Left hindlimb (tissue), 1 donor: ENCODE data around the gene FREY1.
A peak's percentile ranks its signal among the peaks of the same experiment; 100 is the strongest.
"Not testable (repeated sequence)": the region's sequence is repeated elsewhere in the genome, so short reads cannot be mapped to it uniquely, and the experiment has no call there.

Source experiments
- DNase-seq: peaks from one replicate; pipeline ENCODE4 v3.0.0-alpha.2; 2018

Gene FREY1

DNA sequence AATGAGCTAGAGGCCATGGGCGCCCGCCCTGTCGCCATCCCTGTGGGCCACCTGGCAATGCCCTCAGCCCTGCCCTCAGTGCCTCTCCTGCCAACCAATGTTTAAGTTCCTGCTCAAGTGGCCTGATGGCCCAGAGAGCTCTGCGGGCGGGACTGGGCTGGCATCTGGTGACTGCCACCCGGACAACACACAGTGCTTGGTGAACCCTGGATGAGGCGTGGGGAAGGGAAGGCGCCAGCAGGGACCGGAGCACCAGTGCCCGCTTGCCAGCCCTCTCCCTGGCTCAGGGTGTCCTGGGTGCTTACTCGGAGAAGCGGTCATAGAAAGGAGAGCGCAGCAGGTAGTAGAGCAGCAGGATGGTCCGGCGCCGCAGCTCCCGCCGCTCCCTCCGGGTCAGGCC lies 6.4 kb upstream of the FREY1 start:
- no peak for DNase-seq

DNA sequence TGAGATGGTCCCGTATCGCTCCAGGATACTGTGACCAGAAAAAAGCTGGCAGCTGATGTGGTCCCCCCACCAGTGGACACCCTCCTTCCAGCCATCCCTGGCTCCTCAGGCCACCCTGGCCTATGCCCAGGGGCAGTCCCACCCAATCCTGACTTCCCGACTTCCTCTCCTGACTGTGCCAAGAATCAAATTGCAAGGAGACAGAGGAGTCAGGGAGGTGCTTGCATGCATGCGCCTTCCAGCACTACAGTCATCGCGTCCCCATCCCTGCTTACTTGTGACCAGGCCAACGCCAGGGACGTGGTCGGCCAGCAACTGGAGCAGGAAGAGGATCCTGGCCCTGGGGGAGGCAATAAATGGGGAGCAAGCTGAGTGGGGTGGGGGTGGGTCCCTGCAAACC lies 3.6 kb upstream of the FREY1 start:
- DNase-seq, result no peak

DNA sequence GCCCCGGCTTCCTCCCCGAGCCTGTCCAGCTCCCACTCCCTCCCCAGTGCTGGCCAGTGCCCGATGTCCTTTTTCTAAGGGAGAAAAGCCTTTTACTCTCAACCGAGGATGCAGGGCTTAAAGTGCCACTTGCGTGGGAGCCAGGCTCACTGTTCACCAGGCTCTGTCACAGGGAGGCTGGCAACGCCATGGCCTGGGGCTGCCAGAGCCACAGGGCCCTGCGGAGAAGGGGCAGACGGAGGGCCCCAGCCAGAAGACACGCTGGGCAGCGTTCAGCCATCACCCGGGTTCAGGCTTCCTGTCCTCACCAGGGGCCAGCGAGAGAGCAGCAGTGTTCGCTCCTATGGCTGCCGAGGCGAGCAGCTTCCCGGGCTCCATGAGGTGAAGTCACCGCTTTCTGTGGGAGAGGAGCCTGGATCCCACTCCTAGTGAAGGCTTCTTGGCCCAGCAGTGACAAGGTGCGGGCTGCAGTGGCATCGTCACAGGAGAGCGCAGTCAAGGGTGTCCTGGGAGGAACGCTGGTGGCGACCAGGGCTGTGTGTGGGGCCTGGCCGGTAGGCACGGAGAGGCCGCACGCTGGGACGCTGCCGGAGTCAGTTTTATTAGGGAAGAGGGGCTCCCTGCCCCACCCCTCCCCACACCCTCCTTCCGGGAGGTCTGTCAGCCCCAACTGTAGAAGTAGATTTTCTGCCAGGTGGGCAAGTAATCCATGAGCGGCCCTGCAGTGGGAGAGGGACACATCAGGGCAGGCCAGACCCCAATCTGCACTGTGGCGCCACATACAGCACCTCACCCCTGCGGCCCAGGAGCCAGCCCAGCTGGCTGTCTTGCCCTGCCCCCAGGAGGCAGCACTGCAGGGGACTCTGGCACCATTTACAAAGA lies 2.8 kb upstream of the FREY1 start:
- no peak for DNase-seq

DNA sequence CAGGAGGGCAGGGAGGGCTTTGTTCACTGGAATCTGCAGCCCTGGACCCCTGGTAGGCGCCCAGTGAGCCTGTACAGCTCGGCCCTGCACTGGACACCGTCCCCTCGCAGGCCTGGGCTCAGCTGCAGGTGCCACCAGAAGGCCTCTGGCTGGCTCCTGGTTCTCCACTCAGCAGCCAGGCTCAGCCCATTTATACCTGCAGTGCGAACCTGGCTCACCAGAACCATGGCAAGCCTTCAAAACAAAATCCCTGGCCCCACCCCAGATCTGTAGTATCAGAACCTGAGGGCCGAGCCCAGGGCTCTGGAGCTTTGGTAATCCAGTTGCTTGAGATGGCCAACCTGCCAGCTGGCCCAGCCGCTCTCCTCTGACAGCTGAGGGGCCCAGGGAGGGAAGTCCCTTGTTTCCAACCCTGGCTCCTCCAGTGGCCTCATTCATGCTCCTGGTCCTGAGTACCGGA lies 870 bp upstream of the FREY1 start:
- DNase-seq, result no peak

DNA sequence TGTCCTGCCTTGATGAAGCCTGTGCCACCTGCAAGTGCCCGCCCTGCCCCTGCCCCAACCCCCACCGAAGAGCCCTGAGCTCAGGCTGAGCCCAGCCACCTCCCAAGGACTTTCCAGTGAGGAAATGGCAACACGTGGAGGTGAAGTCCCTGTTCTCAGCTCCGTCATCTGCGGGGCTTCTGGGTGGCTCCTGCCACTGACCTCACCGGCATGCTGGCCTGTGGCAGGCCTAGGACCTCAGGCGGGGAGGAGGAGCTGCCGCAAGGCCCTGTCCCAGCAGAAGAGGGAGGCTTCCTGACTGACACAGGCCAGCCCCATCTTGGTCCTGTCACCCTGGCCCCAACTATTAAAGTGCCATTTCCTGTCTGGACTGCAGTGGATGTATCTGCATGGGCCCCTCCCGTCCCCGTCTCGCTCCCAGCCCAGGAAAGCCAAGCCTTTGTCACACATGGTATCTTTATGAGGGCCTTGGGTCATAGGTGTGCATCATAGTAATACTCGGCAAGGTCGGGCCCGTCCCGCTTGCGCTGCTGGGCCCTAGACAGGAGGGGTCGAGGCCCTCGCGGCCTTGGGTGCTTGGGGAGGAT lies 882 bp downstream of the FREY1 start:
- DNase-seq, result no peak

DNA sequence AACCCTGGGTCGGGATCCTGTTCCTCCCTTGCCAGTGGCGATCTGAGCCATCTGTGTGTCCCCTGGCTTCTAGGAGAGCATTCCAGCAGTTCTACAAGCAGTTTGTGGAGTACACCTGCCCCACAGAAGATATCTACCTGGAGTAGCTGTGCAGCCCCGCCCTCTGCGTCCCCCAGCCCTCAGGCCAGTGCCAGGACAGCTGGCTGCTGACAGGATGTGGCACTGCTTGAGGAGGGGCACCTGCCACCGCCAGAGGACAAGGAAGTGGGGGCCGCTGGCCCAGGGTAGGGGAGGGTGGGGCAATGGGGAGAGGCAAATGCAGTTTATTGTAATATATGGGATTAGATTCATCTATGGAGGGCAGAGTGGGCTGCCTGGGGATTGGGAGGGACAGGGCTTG lies 1.5 kb downstream of the FREY1 start:
- DNase-seq, result not testable (repeated sequence)

DNA sequence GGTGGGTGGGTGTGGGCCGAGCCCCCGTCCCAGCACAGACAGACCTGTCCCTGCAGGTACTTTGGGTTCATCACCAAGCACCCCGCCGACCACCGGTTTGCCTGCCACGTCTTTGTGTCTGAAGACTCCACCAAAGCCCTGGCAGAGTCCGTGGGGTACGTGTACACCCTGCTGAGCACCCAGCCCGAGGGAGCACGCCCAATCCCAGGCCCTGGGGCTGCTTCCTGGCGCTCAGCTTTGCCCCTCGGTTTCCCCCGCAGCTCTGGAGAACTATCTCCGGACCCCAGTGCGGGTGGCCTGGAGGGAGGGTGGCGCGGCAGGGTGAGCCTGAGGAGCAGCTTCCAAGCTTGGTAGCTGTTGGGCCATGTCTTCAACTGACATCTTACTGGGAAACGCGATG lies 2.0 kb downstream of the FREY1 start:
- no peak for DNase-seq

DNA sequence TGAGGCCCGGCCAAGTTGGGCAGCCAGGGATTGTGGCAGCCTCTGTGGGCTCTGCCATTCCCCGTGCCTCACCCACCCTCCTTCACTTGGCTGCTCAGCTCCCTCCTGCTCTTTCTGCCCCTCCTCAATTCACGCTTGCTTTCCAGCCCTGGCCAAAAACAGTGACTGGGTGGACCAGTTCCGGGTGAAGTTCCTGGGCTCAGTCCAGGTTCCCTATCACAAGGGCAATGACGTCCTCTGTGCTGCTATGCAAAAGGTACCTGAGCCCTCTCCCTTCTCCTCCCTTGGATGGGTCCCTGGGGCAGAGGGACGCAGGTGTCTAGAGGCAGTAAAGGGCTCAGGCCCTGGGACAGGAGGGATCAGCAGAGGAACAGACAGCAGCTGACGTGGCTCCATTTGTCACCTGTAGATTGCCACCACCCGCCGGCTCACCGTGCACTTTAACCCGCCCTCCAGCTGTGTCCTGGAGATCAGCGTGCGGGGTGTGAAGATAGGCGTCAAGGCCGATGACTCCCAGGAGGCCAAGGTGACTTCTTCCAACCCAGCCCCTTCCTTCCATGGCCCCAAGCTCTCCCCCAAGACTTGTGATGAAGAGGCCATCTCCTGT lies 2.7 kb downstream of the FREY1 start:
- DNase-seq, result no peak

DNA sequence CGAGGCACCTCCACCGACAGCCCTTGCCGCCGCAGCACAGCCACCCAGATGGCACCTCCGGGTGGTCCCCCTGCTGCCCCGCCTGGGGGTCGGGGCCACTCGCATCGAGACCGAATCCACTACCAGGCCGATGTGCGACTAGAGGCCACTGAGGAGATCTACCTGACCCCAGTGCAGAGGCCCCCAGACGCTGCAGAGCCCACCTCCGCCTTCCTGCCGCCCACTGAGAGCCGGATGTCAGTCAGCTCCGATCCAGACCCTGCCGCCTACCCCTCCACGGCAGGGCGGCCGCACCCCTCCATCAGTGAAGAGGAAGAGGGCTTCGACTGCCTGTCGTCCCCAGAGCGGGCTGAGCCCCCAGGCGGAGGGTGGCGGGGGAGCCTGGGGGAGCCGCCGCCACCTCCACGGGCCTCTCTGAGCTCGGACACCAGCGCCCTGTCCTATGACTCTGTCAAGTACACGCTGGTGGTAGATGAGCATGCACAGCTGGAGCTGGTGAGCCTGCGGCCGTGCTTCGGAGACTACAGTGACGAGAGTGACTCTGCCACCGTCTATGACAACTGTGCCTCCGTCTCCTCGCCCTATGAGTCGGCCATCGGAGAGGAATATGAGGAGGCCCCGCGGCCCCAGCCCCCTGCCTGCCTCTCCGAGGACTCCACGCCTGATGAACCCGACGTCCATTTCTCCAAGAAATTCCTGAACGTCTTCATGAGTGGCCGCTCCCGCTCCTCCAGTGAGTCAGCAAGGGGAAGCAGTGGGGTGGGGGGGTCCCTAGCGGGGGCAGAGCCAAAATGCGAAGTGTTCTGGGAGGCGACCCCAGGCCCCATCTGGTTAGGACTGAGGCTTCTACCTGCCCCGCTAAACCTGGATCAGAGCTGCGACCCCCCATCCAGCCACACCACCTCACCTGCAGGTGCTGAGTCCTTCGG lies 4.4 kb downstream of the FREY1 start:
- no peak for DNase-seq

DNA sequence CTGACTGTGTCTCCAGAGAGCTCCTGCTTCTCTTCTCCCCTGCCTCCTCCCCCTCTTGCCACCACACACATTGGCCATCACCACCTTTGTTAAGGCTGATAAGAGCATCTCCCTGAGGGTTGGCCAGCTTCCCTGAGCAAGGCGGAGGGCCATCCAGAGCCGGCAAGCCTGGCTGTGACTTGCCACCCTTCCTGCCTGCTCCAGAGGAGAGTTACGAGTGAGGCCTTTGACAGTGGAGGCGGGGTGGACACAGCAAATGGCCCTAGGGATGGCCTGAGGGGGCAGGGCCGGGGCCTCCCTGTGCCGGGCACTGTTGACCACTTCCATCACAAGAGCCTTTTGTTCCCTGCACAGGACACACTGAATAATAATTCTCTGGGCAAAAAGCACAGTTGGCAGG lies 5.4 kb downstream of the FREY1 start:
- no peak for DNase-seq

DNA sequence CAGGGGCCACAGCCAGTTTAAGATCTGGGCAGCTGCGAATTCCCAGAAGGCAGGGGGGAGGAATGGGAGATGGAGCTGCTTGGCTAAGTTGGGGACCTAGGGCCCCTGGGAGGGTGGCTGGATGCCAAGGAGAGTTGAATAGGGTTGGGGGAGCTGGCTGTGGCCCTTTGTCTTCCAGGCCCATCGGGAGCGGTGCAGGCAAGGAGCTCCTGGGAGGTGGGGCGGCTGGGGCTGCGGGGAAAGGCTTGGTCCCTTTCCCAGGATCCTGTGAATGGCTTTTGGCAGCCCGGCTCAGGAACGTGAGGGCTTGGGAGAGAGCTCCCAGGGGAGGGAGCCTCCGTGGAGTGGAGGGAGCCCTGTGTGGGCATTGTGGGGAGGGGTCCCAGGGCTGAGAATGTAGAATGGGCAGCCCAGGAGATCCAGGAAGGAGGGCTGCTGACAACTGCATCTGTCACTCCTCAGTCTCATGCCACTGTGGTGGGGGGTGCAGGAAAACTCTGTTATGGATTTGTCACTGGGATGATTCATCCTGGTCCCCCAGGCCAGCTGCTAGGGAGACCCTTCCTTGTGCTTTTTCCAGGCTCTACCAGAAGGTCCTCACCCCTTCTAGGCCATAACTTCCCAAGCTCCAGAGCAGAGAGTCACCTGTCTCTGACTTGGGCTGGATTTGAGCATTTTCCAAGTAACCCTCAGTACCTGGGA lies 6.0 kb downstream of the FREY1 start:
- DNase-seq, result no peak

DNA sequence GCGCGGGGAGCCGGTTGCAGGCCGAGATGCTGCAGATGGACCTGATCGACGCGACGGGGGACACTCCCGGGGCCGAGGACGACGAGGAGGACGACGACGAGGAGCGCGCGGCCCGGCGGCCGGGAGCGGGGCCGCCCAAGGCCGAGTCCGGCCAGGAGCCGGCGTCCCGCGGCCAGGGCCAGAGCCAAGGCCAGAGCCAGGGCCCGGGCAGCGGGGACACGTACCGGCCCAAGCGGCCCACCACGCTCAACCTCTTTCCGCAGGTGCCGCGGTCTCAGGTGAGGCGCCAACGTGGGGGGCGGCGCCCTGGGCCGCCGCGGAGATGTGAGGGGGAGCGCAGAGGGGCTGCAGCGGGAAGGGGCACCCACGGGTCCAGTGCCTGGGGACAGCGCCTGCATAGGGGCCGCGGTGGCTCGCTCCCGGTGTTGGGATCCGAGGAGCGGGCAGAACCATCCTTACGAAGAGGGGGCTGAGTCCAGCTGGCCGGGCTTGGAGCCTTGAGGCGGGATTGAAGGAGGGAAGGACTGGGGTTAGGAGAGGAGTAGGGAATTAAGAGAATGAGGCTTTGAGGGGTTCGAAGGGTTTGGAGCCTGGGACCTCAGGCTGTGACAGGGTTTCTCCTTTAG lies 6.8 kb downstream of the FREY1 start:
- DNase-seq, result not testable (repeated sequence)

DNA sequence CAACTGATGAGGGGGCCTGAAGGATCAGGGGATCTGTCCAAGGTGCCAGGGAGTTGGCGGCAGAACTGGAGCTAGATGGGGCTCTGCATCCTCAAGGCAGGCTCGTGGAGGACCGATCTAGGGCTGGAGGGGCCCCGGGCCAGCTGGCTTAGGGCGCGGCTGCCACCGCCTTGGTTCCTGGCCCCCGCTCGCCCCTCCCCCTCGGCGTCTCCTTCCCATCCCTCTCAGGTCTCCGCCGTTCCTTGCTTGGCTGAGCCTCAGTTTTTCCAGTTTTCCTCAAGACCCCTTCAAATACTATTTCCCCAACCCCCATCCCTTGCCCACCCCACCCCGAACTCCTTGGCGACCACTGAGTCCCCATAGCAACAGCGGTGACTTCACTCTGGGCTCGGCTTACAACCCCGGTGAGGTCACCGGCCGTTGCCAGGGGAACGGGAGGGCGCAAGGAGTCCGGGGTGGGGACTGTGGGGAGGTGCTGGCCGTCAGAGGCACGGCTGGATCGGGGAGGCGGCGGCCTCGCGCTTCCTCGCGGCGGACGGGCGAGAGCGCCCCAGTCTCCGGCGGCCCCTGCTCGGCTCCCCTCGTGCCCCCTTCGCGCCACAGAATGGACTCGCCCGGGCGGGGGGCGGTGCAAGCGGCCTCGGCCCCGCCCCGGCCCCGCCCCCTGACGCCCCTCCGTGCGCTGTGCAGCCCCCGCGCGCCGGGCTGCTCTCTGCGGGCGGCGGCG lies 7.5 kb downstream of the FREY1 start:
- peak; percentile 93 for DNase-seq

DNA sequence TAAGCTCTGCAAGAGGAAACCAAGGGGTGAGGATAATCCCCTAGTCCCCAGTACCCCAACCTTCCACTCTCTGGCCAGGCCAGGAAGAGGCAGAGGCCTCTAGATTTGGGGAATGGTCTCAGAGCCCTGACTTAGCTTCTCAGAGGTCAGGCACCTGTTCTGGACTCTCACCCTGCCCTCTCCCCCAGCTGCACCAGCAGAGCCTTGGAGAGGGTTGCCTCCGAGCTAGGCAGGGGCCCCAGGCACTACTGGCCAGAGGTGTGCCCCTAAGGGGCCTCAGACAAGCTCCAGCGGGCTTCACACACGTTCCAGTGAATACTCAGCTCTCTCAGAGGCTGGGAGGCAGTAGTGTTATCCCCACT lies 8.0 kb downstream of the FREY1 start:
- no peak for DNase-seq

DNA sequence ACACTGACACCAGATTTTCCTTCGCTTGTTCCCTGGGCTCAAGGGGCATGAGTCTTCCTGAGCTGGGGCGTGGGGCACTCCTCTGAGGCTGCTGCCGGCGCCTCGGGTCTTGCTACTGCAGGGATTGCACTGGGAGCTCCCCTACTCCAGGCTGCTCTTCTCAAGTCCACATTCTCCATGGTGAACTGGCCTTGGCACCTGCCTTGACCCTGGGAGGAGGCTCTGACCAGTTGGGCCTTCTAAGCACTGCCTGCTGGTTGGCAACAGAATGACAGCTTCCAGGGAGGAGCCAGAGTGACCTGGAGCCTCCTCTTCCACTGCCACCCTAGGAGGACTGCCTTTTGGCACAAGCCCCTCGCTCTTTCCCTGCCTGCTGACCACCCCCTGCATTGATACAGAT lies 9.5 kb downstream of the FREY1 start:
- DNase-seq, result no peak

DNA sequence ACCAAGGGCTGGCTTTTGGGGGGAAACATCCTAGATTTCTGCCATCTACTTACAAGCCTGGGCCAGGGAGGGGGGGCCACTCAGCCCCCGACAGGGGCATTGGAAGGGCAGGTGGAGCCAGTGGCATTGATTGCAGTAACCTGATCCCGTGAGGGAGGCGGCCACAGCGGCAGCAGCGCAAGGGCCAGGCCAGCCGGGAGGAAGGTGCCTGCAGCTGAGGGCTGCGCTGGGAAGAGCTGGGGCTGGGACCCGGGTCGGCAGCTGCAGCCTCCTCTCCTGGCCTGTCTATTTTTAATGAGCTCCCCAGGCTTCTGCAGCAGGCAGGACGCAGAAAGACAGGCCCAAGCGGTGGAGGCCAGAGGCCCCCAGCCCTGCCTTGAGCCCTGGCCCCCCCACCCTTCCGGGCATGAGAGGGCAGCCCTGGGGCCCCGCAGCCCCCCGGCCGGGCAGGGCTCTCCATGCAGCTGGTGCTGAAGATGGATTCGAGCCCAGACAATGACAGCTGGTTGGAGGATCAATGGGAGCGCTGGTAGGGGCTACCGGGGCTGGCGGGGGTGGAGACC lies 10.6 kb downstream of the FREY1 start:
- peak; percentile 75 for DNase-seq

DNA sequence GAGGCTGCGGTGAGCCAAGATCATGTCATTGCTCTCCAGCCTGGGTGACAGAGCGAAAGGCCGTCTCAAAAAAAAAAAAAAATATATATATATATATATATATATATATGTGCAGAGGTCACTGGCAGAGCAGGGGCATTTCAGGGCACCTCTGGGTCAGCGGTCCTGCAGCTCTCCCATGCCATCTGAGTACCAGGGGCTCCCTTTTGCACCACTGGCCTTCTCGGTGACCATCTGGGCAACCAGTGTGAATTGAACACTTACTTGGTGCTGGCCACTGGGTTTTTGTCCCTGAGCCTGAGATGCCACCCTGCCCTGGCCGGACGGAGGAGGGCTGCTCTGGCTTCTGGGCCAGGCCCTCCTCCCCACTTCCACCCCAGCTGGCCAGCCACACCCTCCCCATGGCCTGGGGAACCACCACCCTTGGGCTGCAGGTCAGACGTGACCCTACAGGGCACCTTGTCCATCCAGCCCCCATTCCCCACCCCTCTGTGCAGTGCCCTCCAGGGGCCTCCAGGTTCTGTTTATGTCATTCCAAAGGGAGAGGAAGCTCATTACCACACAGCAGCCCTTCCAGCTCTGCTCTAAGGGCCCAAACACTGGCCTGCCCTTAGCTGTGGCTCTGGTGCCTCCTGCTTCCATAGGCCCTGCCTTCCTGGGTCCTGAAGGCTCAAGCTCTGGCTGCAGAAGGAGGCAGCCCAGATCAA lies 11.4 kb downstream of the FREY1 start:
- DNase-seq, result no peak

DNA sequence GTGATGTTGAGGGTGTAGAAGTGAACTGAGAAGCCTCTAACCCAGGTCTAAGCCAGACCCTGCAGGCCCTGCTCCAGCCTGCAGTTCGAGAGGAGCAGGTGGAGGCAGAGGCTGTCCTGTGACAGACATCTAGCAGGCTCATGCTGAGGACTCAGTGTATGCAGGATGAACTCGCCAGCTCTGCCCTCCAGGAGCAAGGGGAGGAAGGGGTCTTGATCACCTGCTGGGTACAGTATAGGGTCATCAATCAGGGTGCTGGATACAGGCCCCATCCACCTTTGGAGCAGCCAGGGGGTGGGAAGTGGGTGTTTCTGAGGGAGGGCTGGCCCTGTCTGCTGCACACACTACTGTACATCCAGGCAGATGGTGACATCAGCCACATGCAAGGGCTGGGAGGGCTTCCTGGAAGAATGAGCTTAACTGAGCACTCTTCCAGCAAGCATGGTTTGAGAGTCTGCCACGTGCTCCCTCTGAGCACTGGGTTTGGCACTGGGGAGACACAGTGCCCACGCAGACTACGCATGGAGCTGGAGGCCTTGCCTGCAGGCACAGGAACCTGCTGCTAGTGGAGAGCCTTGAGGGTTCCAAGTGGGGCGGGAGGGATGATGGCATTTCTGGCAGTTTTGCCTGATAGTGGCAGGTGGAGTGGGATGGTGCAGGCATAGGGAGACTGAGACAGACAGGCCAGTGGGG lies 12.4 kb downstream of the FREY1 start:
- DNase-seq, result no peak

DNA sequence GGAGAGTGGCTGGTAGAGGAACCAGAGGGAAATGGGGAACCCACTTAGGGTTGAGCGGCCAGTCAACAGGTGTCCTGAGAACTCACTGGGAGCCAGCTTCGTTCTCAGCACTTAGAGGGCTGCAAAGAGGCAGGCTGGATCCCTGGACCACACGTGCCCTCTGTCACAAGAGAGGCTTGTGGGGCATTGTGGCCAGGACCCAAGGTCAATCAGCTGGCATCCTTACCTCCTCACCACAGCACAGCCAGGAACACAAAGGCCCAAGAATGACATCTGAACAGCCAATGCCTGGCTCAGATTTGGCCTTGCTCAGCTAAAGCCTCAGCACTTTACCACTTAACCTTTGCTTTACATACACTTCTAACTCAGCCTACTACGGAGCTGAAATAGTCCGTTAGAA lies 14.2 kb downstream of the FREY1 start:
- DNase-seq, result no peak
